NB4 (cell line): ENCODE results near the gene RANBP3.
"Not testable (repeated sequence)": the region's sequence is repeated elsewhere in the genome, so short reads cannot be mapped to it uniquely, and the experiment has no call there.

ENCODE experiments used
- DNase-seq: peaks from one replicate; pipeline ENCODE4 v3.0.0; 2010; ENCODE audit warnings: low read depth
- H3K4me3 ChIP-seq: one replicate; pipeline ENCODE4 v1.5.1; 2011; ENCODE audit warnings: mild to moderate bottlenecking, low read depth, low read length, moderate library complexity
- CTCF ChIP-seq: IDR thresholded peaks from one replicate; pipeline ENCODE4 v1.5.1; 2012; ENCODE audit warnings: low read depth, low read length
- MAX ChIP-seq: IDR thresholded peaks from 2 replicates; pipeline ENCODE4 v1.6.1; 2011; ENCODE audit warnings: low read depth, low read length
- MYC ChIP-seq: IDR thresholded peaks from 2 replicates; pipeline ENCODE4 v1.6.1; 2011; ENCODE audit warnings: low read depth, low read length
- POLR2A ChIP-seq: IDR thresholded peaks from 2 replicates; pipeline ENCODE4 v1.6.1; 2011; ENCODE audit warnings: mild to moderate bottlenecking; ENCODE audit not compliant: insufficient read length; ENCODE audit errors: extremely low read depth

Gene RANBP3

GRCh38 chr19:5977785-5978605, at the start of gene RANBP3:
RANBP3 (minus strand) TSS chr19:5978140; CDS start chr19:5978082, 58 bp downstream.
- peak within 1 kb of the TSS; percentile 90 for H3K4me3 ChIP-seq
- peak; percentile 49; the same call in 1 of the 2 replicates for TF ChIP-seq MYC
- TF ChIP-seq CTCF: no peak
- TF ChIP-seq POLR2A: peak; percentile 82
- TF ChIP-seq MAX: peak; percentile 95
- DNase-seq: peak; percentile 96

- DNase-seq: no peak
- no peak overlapping the region for H3K4me3 ChIP-seq
- TF ChIP-seq CTCF: no peak
- no peak for TF ChIP-seq MAX
- no peak for TF ChIP-seq POLR2A
- TF ChIP-seq MYC: no peak
Measured at GRCh38 chr19:6026390-6027227, 48.7 kb upstream of the RANBP3 start.

GRCh38 chr19:6024756-6025155, 46.8 kb upstream of the RANBP3 start:
- H3K4me3 ChIP-seq: not testable (repeated sequence)

GRCh38 chr19:6023936-6024335, 46.0 kb upstream of the RANBP3 start:
- TF ChIP-seq MYC (no peak), MAX (no peak), POLR2A (no peak), CTCF (no peak)
- DNase-seq: no peak
- H3K4me3 ChIP-seq: no peak overlapping the region

More at GRCh38 chr19:6024756-6025155, 46.8 kb upstream of the RANBP3 start:
- not testable (repeated sequence) for DNase-seq

GRCh38 chr19:6023085-6023682, 45.2 kb upstream of the RANBP3 start:
- peak; percentile 45 for DNase-seq
- no peak overlapping the region for H3K4me3 ChIP-seq
- TF ChIP-seq POLR2A: no peak
- 0 out of 2 replicates have a peak, but pooled peaks have one; percentile 15 for TF ChIP-seq MYC
- peak; percentile 85 for TF ChIP-seq MAX

- TF ChIP-seq MYC: no peak
- no peak for TF ChIP-seq MAX
- TF ChIP-seq CTCF: no peak
- TF ChIP-seq POLR2A: no peak
- no peak overlapping the region for H3K4me3 ChIP-seq
- no peak for DNase-seq
Measured at GRCh38 chr19:6022570-6023064, 44.7 kb upstream of the RANBP3 start.
